Chondrocyte (in vitro differentiated cells): Measurements from ENCODE around the gene SEPTIN11. TPM values are rescaled to one million over a fixed set of nuclear protein-coding genes. Genes with fewer than 3 reads are reported as not detected.

ENCODE experiments used
- DNase-seq: peaks from one replicate; pipeline ENCODE4 v3.0.0; 2021; ENCODE audit warnings: mixed read lengths, low spot score
- H3K27ac Mint-ChIP-seq: one replicate; pipeline ENCODE4 v1.8.0; 2021; ENCODE audit warnings: mild to moderate bottlenecking, moderate library complexity, mixed read lengths; ENCODE audit not compliant: unreplicated experiment
- H3K27me3 Mint-ChIP-seq: 2 replicates; pipeline ENCODE4 v1.8.0; 2021; ENCODE audit warnings: low read depth, mixed read lengths
- H3K36me3 Mint-ChIP-seq: 2 replicates; pipeline ENCODE4 v1.8.0; 2021; ENCODE audit warnings: low read depth, mixed read lengths
- H3K4me1 Mint-ChIP-seq: 2 replicates; pipeline ENCODE4 v1.8.0; 2021; ENCODE audit warnings: low read depth, mild to moderate bottlenecking, mixed read lengths
- H3K4me3 Mint-ChIP-seq: one replicate; pipeline ENCODE4 v1.8.0; 2021; ENCODE audit warnings: mild to moderate bottlenecking, moderate library complexity, mixed read lengths; ENCODE audit not compliant: unreplicated experiment
- H3K9me3 Mint-ChIP-seq: 2 replicates; pipeline ENCODE4 v1.8.0; 2021; ENCODE audit warnings: low read depth, mixed read lengths
- total RNA-seq: library from RNA; stranded (reverse); gene quantifications from 3 replicates; pipeline ENCODE4 v1.2.1, GENCODE V29; 2021
- TF ChIP-seq, protein P1 (sequence below): fragments of 200-600 bp; sonication (generic); IDR thresholded peaks from 2 replicates; pipeline ENCODE4 v1.5.0; 2021; ENCODE audit warnings: antibody characterized with exemption, mild to moderate bottlenecking, moderate library complexity

Gene SEPTIN11
- total RNA-seq, 1 donor from 2014 or later, result 718 TPM

GRCh38 chr4:76952656-76953582, 3.4 kb downstream of the SEPTIN11 start:
- TF ChIP-seq, protein P1, sequence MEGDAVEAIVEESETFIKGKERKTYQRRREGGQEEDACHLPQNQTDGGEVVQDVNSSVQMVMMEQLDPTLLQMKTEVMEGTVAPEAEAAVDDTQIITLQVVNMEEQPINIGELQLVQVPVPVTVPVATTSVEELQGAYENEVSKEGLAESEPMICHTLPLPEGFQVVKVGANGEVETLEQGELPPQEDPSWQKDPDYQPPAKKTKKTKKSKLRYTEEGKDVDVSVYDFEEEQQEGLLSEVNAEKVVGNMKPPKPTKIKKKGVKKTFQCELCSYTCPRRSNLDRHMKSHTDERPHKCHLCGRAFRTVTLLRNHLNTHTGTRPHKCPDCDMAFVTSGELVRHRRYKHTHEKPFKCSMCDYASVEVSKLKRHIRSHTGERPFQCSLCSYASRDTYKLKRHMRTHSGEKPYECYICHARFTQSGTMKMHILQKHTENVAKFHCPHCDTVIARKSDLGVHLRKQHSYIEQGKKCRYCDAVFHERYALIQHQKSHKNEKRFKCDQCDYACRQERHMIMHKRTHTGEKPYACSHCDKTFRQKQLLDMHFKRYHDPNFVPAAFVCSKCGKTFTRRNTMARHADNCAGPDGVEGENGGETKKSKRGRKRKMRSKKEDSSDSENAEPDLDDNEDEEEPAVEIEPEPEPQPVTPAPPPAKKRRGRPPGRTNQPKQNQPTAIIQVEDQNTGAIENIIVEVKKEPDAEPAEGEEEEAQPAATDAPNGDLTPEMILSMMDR, result no peak
- no peak for DNase-seq
- H3K4me1 Mint-ChIP-seq, result peaks cover 66% of the 10 kb centered on the region
- H3K36me3 Mint-ChIP-seq, result peaks cover 25% of the 10 kb centered on the region
- no peaks in the 10 kb centered on the region for H3K27me3 Mint-ChIP-seq
- H3K9me3 Mint-ChIP-seq, result no peaks in the 10 kb centered on the region
- peak overlapping the region; percentile 92 for H3K27ac Mint-ChIP-seq
- peak overlapping the region; percentile 84 for H3K4me3 Mint-ChIP-seq

DNA sequence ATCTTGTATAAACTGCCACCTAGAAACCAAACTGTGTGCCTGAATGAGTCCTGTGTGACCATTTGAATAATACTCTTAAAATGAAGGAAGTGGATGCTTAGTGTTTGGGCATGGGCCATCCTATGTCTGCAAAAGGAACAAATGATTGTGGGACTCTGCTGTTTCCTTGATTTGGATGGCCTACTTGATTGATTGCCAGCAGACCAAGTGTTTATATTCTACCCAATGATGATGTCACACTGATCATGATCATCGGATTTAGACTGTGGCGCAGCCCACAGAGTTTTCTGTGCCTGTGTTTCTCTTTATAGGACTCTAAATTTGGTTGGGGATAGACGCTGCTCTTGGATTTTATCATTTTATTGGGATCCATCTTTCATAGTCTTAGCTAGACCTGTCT, 4.4 kb downstream of the SEPTIN11 start:
- H3K4me3 Mint-ChIP-seq, result peak overlapping the region; percentile 84
- H3K27me3 Mint-ChIP-seq, result no peaks in the 10 kb centered on the region
- TF ChIP-seq, protein P1, result no peak
- DNase-seq, result no peak
- peak overlapping the region; percentile 92 for H3K27ac Mint-ChIP-seq
- H3K36me3 Mint-ChIP-seq, result peaks cover 28% of the 10 kb centered on the region
- H3K9me3 Mint-ChIP-seq, result no peaks in the 10 kb centered on the region
- peaks cover 68% of the 10 kb centered on the region for H3K4me1 Mint-ChIP-seq

DNA sequence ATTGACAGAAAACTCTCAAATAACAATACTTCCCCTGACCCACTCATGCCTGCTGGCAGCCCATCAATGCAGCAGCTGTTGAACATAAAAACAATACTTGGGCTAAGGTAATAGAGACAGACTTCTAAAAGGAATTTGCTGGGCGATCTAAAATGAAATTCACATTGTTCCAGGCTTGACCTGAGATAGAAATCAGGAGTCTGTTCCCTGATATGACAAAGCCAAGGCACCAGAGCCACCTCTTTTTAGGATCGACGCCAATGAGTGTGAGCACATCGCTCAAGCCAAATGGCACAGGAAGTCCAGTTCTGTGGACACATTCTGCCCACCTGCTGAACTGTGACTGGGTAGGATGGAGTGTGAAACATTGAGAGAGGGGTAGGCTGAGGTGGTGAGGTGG, 4.9 kb downstream of the SEPTIN11 start:
- peak overlapping the region; percentile 92 for H3K27ac Mint-ChIP-seq
- peaks cover 30% of the 10 kb centered on the region for H3K36me3 Mint-ChIP-seq
- peaks cover 72% of the 10 kb centered on the region for H3K4me1 Mint-ChIP-seq
- no peaks in the 10 kb centered on the region for H3K27me3 Mint-ChIP-seq
- no peak for DNase-seq
- no peaks in the 10 kb centered on the region for H3K9me3 Mint-ChIP-seq
- H3K4me3 Mint-ChIP-seq, result peak overlapping the region; percentile 14
- TF ChIP-seq, protein P1, result no peak

DNA sequence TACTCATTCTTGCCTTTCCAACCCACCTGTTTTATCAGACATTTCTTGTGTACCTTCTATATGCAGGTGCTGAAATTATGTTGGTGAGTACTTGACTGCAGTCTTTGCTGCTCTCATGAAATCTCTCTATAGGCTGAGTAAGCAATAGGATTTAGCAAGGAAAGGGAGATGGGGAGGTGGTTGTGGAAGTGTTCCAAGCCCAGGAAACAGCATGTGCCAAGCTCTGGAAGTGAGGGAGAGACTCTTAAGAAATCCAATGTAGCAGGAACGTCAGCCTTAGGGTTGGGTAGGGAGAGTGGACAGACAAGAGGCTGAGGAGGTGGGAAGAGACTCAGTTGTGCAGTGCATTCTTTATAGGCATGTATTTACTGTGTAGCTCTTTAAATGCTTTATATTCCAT, 5.6 kb downstream of the SEPTIN11 start:
- no peak for DNase-seq
- TF ChIP-seq, protein P1, result no peak
- Mint-ChIP-seq H3K4me3 (peak overlapping the region; percentile 60), H3K36me3 (peaks cover 30% of the 10 kb centered on the region), H3K27me3 (no peaks in the 10 kb centered on the region), H3K4me1 (peaks cover 77% of the 10 kb centered on the region), H3K27ac (peak overlapping the region; percentile 82), H3K9me3 (no peaks in the 10 kb centered on the region)

- no peak for DNase-seq
- Mint-ChIP-seq H3K4me1 (peaks cover 94% of the 10 kb centered on the region), H3K36me3 (peaks cover 29% of the 10 kb centered on the region), H3K9me3 (no peaks in the 10 kb centered on the region), H3K4me3 (peak overlapping the region; percentile 14), H3K27me3 (no peaks in the 10 kb centered on the region), H3K27ac (peak overlapping the region; percentile 86)
- TF ChIP-seq, protein P1, result no peak
Measured at GRCh38 chr4:76957004-76957738, 7.6 kb downstream of the SEPTIN11 start.
